ENCODE results near the gene CXCL17.
"Not testable (repeated sequence)": the region's sequence is repeated elsewhere in the genome, so short reads cannot be mapped to it uniquely, and the experiment has no call there.

Gene CXCL17, protein sequence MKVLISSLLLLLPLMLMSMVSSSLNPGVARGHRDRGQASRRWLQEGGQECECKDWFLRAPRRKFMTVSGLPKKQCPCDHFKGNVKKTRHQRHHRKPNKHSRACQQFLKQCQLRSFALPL

DNA sequence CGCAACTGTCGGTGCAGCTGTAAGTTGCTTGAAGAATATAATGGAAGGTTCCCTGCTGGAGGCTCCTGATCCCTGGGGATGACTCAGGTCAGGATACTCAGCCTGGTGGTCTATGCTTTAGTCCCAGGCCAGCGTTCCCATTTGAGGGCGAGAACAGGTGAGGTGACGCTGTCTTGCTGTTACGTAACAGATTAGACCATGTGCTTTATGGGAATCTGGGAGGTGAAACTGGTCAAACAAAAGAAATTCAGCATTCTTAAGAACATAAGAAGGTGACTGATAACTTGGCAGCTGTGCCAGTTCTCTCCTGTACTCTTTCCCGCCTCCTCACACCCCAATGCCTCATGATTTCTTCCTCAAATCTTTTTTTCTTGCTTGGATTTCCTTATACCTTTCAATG, at the start of gene CXCL17:
CXCL17 (minus strand) TSS at position 114 of the 400 bp plus-strand sequence. CDS start 114 bp downstream, outside the sequence.
- DNase-seq, result no peak

DNA sequence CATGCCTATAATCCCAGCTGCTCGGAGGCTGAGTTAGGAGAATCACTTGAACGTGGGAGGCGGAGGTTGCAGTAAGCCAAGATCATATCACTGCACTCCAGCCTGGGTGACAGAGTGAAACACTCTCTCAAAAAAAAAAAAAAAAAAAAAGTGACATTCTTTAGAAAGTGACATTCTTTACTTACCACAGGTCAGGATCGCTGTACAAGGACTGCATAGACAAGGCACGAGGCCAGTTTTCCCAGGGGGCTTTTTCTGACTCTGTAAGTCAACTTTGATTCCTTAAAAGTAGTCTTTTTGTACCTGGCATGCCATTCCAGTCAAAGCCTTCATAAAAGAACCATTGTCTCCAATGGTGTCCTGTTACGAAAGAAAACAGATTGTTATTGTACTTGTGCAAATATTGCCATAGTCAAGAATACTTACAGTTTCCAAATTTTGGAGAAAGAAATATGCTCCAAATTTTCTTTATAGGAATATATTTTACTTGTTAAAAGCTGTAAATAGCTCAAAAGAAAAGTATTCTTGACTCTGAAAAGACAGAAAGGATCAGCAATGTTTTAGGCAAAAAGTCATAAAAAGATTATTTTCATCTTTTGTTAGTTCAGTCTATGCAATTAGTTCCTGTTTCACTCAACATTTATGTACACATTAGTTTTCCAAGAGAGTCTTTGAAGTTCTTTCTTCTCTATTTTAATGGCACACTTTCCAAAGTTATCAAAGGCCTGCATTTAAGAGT, 46.2 kb upstream of the CXCL17 start:
- DNase-seq, result no peak

DNA sequence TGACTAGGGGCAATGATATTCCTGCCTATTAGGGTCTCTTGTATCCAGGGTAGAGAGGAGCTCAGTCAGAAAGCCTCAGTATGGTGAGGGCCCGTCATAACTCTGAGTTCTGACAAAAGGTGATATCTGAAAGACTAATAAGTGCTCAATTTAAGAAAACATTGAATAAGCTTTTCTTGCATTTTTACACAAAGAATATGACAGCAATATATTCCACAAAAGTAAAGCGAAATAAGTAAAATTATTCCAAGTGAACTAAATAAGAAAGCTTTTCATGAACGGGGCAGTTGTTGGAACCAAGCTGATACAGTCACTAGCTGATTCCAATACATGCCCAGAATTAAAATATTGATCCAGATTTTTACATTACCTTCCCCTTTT, 45.0 kb upstream of the CXCL17 start:
- no peak for DNase-seq

DNA sequence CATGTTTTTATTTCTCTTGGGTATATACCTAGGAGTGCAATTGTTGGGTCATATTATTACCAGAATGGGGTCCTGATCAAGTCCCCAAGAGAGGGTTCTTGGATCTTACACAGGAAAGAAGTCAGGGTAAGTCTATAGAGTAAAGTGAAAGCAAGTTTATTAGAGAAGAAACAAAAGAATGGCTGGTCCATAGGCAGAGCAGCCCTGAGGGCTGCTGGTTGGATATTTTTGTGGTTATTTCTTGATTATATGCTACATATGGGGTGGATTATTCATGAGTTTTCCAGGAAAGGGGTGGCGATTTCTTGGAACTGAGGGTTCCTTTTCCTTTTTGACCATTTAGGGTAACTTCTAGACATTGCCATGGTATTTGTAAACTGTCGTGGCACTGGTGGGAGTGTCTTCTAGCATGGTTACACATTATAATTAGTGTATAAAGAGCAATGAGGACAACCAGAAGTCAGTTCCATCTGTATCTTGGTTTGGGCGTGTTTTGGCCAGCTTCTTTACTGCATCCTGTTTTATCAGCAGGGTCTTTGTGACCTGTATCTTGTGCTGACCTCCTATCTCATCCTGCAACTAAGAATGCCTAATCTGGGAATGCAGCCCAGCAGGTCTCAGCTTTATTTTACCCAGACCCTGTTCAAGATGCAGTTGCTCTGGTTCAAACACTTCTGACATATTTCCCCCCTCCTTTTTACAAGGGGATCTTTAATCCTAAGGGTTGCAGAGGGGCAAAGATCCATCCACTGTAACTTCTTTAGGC, 44.5 kb upstream of the CXCL17 start:
- DNase-seq, result peak; percentile 65

DNA sequence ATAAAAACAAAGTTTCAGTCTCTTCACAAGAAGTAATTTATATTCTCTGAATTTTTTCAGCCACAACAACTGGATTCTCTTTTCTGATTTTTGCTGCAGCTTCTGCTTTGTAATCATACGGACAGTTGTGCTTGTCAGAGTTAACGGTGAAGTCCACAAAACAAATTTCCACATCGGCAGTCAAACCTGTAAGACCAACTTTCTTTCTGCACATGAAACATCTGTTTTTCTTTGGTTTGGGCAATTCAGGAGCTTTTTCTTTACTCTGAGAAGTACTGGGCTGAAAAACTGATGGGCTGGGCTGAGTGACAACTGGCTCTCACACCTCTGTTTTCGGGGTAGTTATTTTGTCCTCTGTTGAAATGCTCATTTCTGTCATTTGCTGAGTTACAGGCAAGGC, 42.3 kb upstream of the CXCL17 start:
- DNase-seq, result not testable (repeated sequence)

DNA sequence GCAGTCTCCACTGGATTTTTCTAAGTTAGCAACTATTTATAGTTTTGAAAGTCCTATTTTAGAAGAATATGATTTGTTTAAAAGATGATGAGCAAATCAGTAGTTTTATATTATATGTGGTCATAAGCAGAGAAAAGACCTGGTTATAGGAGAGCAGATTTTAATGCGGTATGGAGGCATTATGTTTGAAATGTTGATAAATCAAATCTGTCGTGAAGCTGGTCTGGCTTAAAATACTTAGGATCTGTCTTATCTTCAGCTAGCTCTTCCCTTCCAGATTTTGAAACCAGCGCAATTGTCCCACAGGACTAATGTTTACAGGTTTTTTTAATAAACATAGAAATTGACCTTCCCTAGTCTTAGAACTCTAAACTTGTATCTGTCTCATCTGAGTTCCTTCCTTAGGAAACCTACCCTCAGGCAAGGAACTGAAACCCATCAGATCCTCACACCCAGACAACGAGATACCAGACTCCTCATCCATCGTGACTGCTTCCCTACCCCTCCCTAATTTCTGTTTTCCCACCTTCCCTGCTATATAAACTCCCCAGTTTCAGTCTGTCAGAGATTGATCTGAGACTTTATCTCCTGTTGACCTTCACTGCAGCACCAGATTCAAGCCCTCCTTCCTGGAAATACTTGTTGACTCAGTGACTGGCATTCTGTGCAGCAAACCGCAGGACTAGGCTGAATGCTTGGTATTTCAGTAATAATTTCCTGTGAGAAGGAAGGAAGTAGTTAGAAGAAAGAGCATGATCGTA, 37.8 kb upstream of the CXCL17 start:
- DNase-seq, result peak; percentile 70

DNA sequence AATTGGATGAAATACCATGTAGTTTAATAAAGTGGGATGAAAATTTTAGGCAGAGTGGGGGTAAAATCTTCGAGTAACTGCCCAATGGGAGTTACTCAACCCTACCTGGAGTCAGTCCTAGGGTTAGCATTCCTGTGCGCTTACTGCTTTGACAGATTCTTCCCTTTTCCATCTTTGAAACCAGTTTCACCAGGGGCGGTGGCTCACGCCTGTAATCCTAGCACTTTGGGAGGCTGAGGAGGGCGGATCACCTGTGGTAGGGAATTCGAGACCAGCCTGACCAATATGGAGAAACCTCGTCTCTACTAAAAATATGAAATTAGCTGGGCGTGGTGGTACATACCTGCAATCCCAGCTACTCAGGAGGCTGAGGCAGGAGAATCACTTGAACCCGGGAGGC, 37.0 kb upstream of the CXCL17 start:
- no peak for DNase-seq

DNA sequence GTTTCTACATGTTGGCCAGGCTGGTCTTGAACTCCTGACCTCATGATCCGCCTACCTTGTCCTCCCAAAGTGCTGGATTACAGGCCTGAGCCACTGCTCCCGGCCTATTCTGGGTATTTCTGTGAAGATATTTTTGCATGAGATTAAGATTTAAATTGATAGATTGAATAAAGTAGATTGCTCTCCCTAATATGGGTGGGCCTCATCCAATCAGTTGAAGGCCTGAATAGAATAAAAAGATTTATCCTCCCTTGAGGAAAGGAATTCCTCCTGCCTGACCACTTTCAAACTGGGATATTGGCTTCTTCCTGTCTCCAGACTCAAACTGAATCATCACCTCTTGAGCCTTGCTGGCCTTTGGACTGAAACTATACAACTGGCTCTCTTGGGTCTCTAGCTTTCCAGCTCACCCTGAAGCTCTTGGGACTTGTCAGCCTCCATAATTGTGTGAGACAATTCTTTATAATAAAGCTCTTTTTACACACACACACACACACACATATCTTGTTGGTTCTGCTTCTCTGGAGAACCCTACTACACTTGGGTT, 36.1 kb upstream of the CXCL17 start:
- DNase-seq, result no peak

DNA sequence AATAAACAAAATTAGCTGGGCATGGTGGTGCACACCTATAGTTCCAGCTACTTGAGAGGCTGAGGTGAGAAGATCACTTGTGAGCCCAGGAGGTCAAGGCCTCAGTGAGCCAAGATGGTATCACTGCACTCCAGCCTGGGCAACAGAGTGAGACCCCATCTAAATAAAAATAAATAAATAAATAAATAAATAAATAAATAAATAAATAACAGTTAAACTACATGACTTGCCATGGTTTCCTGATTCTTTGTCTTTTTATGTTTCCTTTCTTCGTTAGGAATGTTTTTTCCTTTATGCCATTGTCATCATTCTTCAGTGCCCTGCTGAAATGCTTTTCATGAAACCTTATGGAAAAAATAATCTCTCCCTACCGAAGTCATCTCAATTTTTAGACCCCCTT, 35.2 kb upstream of the CXCL17 start:
- DNase-seq, result no peak

DNA sequence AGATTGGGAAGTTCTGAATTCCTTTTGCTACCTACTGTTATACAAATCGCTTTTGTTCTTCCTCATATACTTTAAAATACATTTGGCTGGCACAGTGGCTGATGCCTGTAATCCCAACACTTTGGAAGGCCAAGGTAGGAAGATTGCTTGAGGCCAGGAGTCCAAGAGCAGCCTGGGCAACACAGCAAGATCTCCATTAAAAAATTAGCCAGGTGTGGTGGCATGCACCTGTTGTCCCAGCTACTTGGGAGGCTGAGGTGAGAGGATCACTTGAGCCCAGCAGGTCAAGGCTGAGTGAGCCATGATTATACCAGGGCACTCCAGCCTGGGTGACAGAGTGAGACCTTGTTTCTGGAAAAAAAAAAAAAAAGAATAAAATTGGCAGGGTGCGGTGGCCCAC, 34.4 kb upstream of the CXCL17 start:
- DNase-seq, result no peak

DNA sequence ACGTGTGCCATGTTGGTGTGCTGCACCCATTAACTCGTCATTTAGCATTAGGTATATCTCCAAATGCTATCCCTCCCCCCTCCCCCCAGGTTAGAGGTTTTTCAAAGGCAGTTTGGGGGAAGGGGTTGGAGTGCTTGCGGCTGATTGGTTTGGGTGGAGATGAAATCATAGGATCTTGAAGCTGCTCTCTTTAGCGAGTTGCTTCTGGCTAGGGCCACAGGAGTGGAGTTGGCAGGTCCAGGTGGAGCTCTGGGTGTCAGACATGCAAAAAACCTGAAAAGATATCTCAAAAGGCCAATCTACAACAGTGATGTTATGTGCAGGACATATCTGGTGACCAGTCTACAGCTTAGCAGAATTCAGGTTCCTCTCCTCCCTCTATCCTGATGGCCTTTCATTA, 32.6 kb upstream of the CXCL17 start:
- DNase-seq, result no peak

DNA sequence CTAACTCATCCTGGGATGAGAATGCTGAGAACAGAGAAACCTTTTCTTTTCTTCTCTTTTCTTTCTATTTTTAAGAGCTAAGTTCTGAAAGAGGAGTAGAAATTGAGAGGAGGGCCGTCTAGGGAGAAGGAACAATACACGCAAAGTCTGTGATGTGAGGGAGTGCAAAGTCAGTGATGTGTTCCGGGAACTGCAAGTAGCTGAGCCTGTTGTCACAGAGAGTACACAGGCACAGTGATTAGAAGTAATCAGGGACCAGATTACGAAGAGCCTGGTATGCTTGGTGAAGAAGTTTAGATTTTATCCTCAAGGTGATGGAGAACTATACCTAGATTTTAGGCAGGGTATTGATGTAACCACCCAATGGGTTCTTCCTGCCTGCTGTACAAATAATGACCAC, 32.0 kb upstream of the CXCL17 start:
- DNase-seq, result no peak

DNA sequence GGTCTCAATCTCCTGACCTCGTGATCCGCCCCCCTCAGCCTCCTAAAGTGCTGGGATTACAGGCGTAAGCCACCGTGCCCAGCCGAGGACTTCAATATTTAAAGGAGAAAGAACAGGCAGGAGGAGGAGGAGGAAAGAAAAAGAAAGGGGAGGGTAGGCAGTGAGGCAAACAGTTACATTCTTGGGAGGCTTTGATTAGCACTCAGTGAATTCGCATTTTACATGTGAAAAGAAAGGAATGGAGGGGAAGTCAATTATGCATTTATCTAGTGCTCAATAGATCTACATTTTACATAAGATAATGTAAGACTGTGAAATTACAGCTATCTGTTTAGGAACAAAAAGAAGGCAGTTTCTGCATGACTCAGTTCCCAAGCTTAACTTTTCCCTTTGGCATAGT, 30.9 kb upstream of the CXCL17 start:
- no peak for DNase-seq

DNA sequence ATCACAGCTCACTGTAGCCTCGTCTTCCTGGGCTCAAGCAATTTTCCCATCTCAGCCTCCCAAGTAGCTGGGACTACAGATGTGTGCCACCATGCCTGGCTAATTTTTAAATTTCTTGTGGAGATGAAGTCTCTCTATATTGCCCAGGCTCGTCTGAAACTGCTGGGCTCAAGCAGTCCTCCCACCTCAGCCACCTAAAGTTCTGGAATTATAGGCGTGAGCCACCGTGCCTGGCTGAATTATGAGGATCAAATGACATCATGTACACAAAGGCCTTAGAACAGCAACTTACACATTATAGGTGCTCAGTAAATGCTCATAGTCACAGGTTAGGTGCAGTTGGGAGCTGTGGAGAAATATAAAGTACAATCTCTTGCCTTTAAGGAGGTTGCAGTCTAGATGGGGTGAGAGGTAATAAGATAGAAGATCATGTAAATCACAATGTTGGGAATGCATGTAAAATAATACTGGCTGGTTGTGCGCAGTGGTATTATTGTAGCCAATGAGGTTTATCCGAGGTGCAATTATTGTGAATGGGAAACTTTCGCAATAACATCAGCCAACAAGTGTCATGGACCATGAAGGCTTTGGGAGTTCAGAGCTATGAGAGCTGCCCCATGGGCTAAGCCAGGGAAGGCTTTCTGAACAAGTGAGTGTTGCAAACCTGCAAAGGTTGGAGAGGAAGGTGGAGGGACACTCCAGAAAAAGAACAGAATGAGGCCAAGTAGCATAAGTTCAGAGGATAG, 29.8 kb upstream of the CXCL17 start:
- no peak for DNase-seq

DNA sequence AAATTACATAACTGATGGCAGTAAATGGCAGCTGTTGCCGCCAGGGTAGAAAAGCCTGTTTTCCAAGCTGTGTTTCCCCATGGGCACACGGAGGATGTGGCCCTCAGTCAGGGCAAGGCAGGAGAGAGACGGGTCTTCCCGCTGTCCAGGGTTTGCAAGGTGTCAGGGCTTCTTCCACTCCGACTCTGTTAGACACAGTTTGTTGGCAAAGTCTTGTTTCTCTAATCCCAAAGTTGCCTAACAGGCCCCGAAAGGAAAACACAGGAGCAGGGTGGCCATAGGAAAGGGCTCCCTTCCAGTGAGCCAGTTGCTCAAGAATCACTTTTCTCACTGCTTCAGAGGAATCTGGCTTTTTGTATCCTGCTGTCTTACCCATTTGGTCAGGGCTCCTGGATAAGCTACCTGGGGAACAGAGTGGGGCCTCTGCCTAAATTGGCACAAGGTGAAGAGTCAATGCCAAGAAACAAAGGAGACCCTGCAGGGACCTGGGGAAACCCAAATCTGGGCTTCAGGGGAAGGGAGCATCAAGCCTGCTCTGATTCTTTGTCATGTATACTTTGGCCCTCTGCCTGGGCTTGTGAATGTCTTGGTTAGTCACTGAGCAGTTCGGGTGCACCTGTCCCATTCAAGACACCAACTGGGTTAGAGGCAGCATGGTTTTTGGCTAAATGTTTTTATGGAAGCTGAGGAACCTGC, 29.0 kb upstream of the CXCL17 start:
- peak; percentile 42 for DNase-seq

DNA sequence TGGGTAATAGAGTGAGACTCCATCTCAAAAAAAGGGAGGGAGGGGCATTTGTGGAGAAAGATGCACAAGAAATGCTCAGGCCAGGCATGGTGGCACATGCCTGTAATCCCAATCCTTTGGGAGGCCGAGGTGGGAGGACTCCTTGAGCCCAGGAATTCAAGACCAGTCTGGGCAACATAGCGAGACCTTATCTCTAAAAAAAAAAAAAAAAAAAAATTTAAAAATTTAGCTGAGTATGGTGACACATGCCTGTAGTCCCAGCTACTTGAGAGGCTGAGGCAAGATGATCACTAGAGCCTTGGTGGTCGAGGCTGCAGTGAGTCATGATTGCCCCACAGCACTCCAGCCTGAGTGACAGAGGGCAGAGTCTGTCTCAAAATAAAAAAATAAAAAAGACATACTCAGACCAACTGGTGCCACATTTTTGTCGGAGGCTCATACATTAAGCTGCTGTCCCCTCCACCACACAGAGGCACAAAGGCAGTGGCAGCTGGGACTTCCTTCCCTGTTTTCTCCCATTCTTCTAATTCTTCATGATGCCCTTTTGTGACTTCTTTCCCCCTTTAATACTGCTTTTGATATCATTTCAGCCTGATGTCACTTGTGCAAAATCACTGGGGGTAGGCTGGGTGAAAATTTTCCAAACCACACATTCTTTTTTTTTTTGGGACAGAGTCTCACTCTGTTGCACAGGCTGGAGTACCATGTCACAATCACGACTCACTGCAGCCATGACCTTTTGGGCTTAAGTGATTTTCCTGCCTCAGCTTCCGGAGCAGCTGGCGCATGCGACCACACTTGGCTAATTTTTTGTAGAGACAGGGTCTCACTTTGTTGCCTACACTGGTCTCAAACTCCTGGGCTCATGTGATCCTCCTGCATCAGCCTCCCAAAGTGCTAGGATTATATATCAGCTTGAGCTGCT, 26.8 kb upstream of the CXCL17 start:
- DNase-seq, result peak; percentile 74

DNA sequence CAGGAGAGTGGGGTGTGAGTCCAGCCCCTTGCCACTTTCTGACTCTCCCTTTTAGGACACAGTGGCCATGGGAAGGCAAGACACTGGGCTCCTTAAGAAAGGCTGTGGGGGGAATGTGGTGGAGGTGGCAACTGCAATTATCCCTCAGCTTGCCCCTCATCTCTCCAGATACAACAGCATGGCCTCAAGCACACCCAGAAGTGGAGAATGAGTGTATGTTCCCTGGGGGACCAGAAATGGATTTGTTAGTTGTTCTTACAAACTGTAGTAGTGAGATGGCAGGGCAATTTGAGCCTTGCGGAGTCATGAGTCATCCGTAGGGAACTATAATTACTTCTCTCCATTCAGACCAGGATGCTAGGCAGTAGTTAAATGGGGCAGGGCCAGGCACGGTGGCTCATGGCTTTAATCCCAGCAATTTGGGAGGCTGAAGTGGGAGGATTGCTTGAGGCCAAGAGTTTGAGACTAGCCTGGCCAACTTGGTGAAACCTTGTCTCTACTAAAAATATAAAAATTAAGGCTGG, 25.6 kb upstream of the CXCL17 start:
- DNase-seq, result peak; percentile 96

DNA sequence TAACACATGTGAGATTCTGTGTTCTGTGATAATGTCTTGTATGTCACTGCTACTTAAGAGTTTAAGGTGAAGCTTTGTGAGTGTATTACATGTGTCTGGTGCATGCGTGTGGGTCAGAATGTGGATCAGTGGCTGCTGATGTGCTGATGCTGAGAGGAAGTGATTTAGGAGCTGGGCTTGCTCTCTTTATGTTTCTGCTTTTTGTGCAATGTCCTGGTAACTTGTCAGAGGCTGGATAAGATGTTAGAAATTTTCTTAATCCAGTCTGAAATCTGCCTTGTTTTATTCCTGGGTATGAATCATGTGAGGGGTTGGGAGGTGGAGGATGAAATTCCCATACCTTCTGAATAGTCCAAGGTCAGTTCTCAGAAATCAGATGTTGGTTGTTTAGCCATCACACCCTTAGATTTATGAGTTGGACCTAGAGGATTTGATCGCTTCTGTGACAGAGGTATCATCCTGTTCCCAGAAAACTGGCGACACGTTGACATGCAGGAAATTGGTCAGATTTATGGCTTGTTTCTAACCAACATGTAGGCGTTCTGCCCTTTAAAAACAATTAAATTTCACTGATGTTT, 24.5 kb upstream of the CXCL17 start:
- peak; percentile 57 for DNase-seq

DNA sequence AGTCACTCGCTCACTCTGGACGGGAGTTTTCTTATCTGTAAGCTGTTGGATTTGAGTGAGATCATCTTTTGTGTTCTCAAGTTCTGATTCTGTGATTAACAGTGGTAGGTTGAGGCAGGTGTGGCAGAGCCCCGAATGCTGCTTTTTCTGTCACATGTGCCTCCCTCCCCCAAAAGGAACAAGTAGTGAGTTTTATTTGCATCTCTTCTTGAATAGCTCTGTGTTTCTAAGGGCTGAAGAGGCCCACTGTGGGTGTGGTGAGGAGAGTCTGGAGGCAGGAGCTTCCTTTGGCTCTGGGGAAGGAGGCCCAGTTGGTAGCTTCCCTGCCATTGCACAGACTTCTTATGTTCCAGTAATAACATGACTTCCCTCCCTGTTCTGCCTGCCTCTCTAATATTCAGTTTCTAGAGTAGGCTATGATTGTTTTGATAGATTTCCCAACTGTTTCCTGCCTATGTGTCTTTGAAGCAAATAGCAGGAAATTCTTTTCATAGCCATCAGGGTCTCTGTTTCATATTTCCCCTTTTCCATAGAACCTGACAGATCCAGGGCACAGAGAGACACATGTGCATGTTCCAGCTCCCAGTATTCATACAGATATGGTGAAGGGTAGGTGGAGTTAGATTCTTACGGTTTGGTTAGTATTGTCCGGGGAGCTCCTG, 23.9 kb upstream of the CXCL17 start:
- peak; percentile 25 for DNase-seq
